ENCODE results near the gene WDR33. TPM values are rescaled to one million over a fixed set of nuclear protein-coding genes. Genes with fewer than 3 reads are reported as not detected.

The WDR33 gene
- total RNA-seq, 2 experiments from 2014 or later, result 70.7 to 96.6 TPM

DNA sequence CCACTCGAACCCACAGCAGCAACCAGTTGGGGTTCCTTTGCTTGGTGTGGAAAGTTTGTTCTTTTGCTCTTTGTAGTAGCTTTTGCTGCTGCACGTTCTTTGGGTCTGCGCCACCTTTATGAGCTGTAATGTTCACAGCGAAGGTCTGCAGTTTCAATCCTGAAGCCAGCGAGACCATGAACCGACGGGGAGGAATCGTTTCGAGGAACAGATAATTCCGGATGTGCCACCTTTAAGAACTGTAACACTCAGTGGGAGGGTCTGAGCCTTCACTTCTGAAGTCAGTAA, 150.7 kb downstream of the WDR33 start:
- no peaks in the 10 kb centered on the region for H3K9me2 ChIP-seq (ENCODE audit: insufficient read depth, low read length)
- no TSS peak for BruUV-seq (replicated peaks)
- no peak for DNase-seq (ENCODE audit: low spot score)
- ChIA-PET POLR2A (interaction anchor here (0.6 kb wide), 1 partner anchor 89 kb away, joined by 3 read pairs; no protein-coding TSS in a partner anchor), CTCF (ENCODE audit: unreplicated experiment) (no interaction called here)
- no peak overlapping the region for H3K4me2 ChIP-seq (ENCODE audit: low read length)
- no peaks in the 10 kb centered on the region for H3K4me1 ChIP-seq (ENCODE audit: insufficient read depth, low read length, poor library complexity, severe bottlenecking)
- TF ChIP-seq EZH2phosphoT487 (IDR thresholded peaks at IDR 0.05; ENCODE audit: borderline replicate concordance, low read depth, low read length), result no peak
- TF ChIP-seq, protein P1, sequence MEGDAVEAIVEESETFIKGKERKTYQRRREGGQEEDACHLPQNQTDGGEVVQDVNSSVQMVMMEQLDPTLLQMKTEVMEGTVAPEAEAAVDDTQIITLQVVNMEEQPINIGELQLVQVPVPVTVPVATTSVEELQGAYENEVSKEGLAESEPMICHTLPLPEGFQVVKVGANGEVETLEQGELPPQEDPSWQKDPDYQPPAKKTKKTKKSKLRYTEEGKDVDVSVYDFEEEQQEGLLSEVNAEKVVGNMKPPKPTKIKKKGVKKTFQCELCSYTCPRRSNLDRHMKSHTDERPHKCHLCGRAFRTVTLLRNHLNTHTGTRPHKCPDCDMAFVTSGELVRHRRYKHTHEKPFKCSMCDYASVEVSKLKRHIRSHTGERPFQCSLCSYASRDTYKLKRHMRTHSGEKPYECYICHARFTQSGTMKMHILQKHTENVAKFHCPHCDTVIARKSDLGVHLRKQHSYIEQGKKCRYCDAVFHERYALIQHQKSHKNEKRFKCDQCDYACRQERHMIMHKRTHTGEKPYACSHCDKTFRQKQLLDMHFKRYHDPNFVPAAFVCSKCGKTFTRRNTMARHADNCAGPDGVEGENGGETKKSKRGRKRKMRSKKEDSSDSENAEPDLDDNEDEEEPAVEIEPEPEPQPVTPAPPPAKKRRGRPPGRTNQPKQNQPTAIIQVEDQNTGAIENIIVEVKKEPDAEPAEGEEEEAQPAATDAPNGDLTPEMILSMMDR (conservative IDR thresholded peaks at IDR 0.05; ENCODE audit: low read length), result no peak
- no peaks in the 10 kb centered on the region; the same call in 1 of the 2 replicates for H3K9me3 ChIP-seq (ENCODE audit: low read length)
- no peak overlapping the region for H3K27ac ChIP-seq (ENCODE audit: low read depth, low read length, poor library complexity, severe bottlenecking)
- intact Hi-C loops (cut with micrococcal nuclease; ENCODE audit: unreplicated experiment), result no loop called here
- no peak overlapping the region for H2AFZ ChIP-seq (ENCODE audit: low read length)
- H3K79me2 ChIP-seq (ENCODE audit: insufficient read depth, low read depth, low read length), result no peaks in the 10 kb centered on the region
- H3K4me3 ChIP-seq (ENCODE audit: low read depth, low read length, poor library complexity, severe bottlenecking), result no peak overlapping the region
- H3K36me3 ChIP-seq (ENCODE audit: insufficient read depth, low read length), result no peaks in the 10 kb centered on the region
- H4K20me1 ChIP-seq (ENCODE audit: insufficient read depth, low read length), result no peaks in the 10 kb centered on the region

DNA sequence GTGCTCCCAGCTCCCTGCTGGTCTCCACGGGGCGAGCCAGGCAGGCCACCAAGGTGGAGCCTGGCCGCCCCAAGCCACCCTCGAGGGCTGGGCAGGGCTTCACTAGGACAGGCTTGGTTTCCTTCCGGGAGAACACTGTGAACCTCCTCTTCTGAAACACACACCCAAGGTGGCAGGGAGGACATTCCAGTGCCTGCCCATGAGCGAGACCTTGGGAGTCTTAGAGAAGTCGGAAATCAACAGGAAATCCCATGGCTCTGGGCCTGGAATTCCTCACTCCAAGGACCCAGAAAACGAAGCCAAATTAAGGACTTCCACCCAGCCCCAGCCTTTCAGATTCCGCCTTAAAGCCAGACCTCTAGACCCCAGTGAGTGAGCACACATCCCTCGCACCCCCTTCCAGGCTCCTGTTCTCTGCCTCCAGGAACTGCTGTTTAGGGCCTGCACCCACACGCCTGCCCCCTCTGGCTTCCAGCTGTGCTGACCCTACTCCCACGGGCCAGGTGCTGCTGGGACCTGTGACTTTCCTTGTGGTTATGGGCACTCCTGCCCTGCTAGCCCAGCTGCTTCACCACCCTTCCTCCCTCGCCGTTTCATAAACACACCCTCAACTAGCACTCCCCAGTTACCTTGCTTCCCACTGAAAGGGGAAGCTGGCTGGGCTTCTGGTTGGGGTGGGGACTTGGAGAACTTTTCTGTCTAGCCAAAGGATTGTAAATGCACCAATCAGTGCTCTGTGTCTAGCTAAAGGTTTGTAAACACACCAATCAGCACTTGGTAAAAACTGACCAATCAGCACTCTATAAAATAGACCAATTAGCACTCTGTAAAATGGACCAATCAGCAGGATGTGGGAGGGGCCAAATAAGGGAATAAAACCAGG, 151.3 kb downstream of the WDR33 start:
- H3K4me1 ChIP-seq (ENCODE audit: insufficient read depth, low read length, poor library complexity, severe bottlenecking), result no peaks in the 10 kb centered on the region
- no peak overlapping the region for H2AFZ ChIP-seq (ENCODE audit: low read length)
- no peaks in the 10 kb centered on the region for H3K36me3 ChIP-seq (ENCODE audit: insufficient read depth, low read length)
- no peak overlapping the region for H3K27ac ChIP-seq (ENCODE audit: low read depth, low read length, poor library complexity, severe bottlenecking)
- ChIA-PET CTCF (ENCODE audit: unreplicated experiment) (no interaction called here), POLR2A (interaction anchor here (0.6 kb wide), 1 partner anchor 89 kb away, joined by 3 read pairs; no protein-coding TSS in a partner anchor)
- no peak overlapping the region for H3K4me2 ChIP-seq (ENCODE audit: low read length)
- no TSS peak for BruUV-seq (replicated peaks)
- H3K9me3 ChIP-seq (ENCODE audit: low read length), result no peaks in the 10 kb centered on the region; the same call in 1 of the 2 replicates
- intact Hi-C loops (cut with micrococcal nuclease; ENCODE audit: unreplicated experiment), result no loop called here
- no peak for DNase-seq (ENCODE audit: low spot score)
- no peaks in the 10 kb centered on the region for H4K20me1 ChIP-seq (ENCODE audit: insufficient read depth, low read length)
- H3K79me2 ChIP-seq (ENCODE audit: insufficient read depth, low read depth, low read length), result no peaks in the 10 kb centered on the region
- no peak overlapping the region for H3K4me3 ChIP-seq (ENCODE audit: low read depth, low read length, poor library complexity, severe bottlenecking)
- TF ChIP-seq, protein P1 (conservative IDR thresholded peaks at IDR 0.05; ENCODE audit: low read length), result no peak
- no peak for TF ChIP-seq EZH2phosphoT487 (IDR thresholded peaks at IDR 0.05; ENCODE audit: borderline replicate concordance, low read depth, low read length)
- no peaks in the 10 kb centered on the region for H3K9me2 ChIP-seq (ENCODE audit: insufficient read depth, low read length)

Measured in OCI-LY7 (cell line).